HG03378 (cell line): ENCODE results near the gene HEATR3.

ENCODE experiments used
- ATAC-seq: cut with Tn5 transposase; IDR thresholded peaks from one replicate; pipeline ENCODE4 v1.9.1; 2021; ENCODE audit warnings: mild to moderate bottlenecking, moderate library complexity; ENCODE audit not compliant: unreplicated experiment

The HEATR3 gene

GRCh38 chr16:50065624-50066481 lies at the start of gene HEATR3:
Gene HEATR3, plus strand, starts transcription at chr16:50065970. Its CDS starts 162 bp downstream, at chr16:50066132.
- ATAC-seq = peak; percentile 52

GRCh38 chr16:50017553-50017952 lies 48.2 kb upstream of the HEATR3 start:
- no peak for ATAC-seq

GRCh38 chr16:50021544-50021943 lies 44.2 kb upstream of the HEATR3 start:
- no peak for ATAC-seq

- no peak for ATAC-seq
These were observed 42.1 kb upstream of the HEATR3 start for GRCh38 chr16:50023641-50024040.

GRCh38 chr16:50024207-50024606 lies 41.6 kb upstream of the HEATR3 start:
- no peak for ATAC-seq

GRCh38 chr16:50024684-50025536 lies 40.9 kb upstream of the HEATR3 start, which contains the start of gene CNEP1R1:
Gene CNEP1R1, plus strand, starts transcription at chr16:50025225. Its CDS starts 91 bp downstream, at chr16:50025316.
- ATAC-seq = peak; percentile 98

DNA sequence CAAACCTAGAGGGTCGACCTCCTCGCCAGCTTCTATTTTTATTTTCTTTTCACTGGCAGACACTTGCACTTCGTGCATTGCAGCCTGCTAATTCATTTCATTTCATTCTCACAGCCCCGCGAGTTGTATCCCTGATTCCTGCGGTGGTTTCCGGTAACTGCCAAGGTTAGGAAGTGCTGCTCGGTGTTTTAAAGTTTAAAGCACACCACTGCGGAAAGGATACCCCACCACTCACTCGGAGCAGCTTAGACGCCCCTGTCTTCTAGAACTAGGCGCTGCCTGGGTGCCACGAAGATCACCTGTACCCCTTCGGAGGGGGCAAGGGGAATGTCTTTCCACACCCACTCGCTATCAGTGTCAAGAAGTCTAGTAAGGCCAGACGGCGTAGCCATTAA lies 40.2 kb upstream of the HEATR3 start:
- ATAC-seq = no peak

DNA sequence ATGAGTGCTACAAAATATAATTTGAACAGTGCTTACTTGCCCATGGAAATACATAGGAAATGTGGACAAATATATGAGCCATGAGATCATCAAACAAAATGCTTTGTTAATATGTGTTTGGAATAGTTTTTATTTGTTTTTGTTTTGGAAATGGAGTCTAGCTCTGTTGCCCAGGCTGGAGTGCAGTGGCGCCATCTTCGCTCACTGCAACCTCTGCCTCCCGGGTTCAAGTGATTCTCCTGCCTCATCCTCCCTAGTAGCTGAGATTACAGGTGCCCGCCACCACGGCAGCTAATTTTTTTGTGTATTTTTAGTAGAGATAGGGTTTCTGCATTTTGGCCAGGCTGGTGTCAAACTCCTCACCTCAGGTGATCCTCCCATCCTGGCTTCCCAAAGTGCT lies 37.9 kb upstream of the HEATR3 start:
- ATAC-seq = no peak

GRCh38 chr16:50035468-50035992 lies 30.2 kb upstream of the HEATR3 start:
- no peak for ATAC-seq

DNA sequence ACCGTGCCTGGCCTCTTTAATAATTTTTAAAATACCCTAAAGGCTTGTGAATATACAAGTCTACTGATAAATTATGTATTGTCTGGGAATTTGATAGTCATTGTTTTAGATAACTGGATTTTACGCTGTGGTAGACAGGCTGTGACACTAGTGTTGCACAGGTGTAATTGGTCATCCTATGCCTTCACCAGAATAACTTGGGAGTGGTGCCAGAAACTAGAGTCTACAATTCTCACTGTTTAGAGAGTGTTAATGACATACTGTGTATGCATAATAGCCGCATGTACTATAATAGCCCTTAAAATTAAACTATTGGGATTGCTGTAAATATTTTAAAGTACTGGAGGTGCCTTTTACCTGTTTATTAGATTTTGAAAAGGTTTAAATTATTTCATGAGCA lies 29.3 kb upstream of the HEATR3 start:
- ATAC-seq = no peak

DNA sequence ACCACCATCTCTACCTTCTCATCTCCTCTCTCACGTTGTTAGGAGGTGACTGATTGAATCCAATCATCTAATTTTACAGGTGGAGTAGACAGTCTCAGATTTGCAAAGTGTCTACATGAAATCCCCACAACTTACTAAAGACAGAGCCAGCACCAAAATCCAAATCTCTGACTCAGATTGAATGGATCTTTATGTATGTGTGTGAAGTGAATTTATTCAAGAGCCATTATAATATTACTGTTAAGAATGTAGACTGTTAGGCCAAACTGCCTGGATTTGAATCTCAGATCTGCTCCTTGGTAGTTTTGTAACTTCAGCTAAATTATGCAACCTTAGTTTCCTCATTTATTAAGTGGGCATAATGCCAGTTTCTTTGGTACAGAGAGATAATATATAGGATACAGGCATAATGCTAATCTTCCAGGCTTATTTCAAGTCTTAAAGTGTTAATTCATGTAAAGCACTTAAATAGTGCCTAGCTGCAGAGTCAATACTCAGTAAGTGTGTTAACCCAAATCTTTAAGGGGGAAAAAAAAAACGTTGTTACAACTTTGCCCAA lies 28.0 kb upstream of the HEATR3 start:
- ATAC-seq = no peak

DNA sequence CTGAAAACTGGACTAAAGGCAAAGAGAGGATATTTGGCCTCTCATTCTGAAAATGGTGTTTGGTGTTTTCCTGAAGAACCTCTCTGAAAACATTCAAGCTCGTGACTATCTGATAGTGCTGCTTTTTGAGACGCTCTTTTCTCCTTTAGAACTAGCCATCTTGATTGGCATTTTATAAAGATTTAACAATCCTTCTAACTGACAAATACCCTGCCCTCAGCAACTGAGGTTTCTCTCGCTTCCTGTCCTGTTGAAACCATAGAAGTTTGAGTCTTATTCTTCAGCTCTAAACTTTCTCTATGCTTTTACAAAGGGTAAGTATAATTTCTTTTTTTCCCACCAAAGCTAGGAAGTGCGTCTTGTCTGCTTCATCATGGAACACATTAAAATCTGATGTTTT lies 27.5 kb upstream of the HEATR3 start:
- no peak for ATAC-seq

- no peak for ATAC-seq
These were observed 26.8 kb upstream of the HEATR3 start for GRCh38 chr16:50038756-50039529.

- no peak for ATAC-seq
These were observed 25.8 kb upstream of the HEATR3 start for GRCh38 chr16:50040018-50040417.

- ATAC-seq = no peak
These were observed 25.1 kb upstream of the HEATR3 start for GRCh38 chr16:50040710-50041109.

- ATAC-seq = no peak
These were observed 22.4 kb upstream of the HEATR3 start for GRCh38 chr16:50043358-50043757.

DNA sequence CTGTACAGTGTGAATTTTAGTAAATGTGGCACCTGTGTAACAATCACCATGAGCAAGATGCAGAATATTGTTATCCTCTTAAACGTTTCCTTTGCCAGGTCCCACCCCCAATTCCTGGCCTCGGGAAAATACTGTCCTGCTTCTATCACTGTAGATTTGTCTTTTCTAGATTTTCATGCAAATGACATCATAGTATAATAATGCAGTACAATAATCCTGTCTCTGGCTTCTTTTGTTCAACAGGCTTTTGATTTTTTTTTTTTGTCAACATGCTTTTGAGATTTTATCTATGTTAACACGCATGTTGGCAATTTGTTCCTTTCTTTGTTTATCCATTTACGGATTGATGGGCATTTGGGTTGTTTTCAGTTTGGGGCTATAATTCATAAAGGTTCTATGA lies 20.4 kb upstream of the HEATR3 start:
- ATAC-seq = no peak

DNA sequence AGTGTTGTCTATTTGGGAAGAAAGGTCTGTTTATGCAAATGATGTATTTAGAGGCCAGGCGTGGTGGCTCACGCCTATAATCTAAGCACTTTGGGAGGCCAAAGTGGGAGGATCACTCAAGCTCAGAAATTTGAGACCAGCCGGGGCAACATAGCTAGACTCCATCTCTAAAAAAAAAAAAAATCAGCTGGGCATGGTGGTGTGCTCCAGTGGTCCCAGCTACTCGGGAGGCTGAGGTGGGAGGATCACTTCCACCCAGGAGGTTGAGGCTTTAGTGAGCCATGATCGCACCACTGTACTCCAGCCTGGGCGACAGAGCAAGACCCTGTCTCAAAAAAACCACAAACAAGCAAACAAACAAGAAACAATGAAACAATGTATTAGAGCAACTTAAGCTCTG lies 18.9 kb upstream of the HEATR3 start:
- no peak for ATAC-seq

DNA sequence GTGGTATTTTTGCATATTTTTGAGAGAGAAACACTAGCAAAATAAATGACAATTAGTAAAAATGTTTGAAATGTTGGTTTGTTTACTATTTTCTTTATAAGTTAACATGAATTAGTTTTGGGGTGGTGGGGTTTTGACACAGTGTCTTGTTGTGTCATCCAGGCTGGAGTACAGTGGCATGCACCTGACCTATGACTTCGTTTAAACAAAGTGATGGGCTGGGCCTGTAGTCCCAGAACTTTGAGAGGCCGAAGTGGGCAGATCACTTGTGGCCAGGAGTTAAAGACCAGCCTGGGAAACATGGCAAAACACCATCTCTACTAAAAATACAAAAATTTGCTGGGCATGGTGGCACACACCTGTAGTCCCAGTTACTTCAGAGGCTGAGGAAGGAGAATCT lies 17.9 kb upstream of the HEATR3 start:
- no peak for ATAC-seq

DNA sequence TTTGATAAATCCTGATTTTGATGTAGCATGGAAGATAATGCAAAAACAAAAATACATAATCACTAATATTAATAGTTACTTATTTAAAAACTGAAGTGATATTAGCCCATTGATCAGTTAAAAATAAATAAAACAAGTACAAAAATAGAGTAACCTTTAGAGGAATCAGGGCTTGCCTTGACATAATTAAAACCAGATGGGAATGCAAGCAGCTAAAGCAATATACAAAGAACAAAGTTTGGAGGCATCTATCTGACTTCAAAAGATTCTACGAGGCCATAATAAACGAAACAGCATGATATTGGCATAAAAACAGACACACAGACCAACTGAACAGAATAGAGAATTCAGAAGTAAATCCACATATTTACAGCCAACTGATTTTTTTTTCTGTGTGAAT lies 15.0 kb upstream of the HEATR3 start:
- ATAC-seq = no peak

- no peak for ATAC-seq
These were observed 9.5 kb upstream of the HEATR3 start for GRCh38 chr16:50056226-50056625.
